HCT116 (cell line): ENCODE results near the gene BTNL3.

ENCODE experiments used
- CBX3 ChIP-seq: IDR thresholded peaks from 2 replicates; pipeline ENCODE4 v1.6.1; 2012; ENCODE audit warnings: low read depth
- CEBPB ChIP-seq: IDR thresholded peaks from 2 replicates; pipeline ENCODE4 v1.6.1; 2012; ENCODE audit warnings: low read depth
- EZH2 ChIP-seq: fragments of 200-600 bp; sonication (generic); IDR thresholded peaks from 2 replicates; pipeline ENCODE4 v1.6.1; 2017; ENCODE audit warnings: antibody characterized with exemption, mixed run types
- EZH2phosphoT487 ChIP-seq: fragments of 200-600 bp; IDR thresholded peaks from 2 replicates; pipeline ENCODE4 v1.6.1; 2018; ENCODE audit warnings: antibody characterized with exemption, borderline replicate concordance
- SIN3A ChIP-seq: IDR thresholded peaks from 2 replicates; pipeline ENCODE4 v1.6.1; 2012; ENCODE audit warnings: low read depth
- SP1 ChIP-seq: IDR thresholded peaks from 2 replicates; pipeline ENCODE4 v1.6.1; 2012; ENCODE audit warnings: low read depth
- TCF7L2 ChIP-seq: IDR thresholded peaks from 2 replicates; pipeline ENCODE4 v1.7.0; 2011; ENCODE audit warnings: borderline replicate concordance, inconsistent platforms; ENCODE audit not compliant: insufficient read depth, insufficient read length; ENCODE audit errors: extremely low read depth
- TF ChIP-seq, protein P1 (sequence below): IDR thresholded peaks from 2 replicates; pipeline ENCODE4 v1.6.1; 2012; ENCODE audit warnings: low read depth
- TF ChIP-seq, protein P2 (sequence below): IDR thresholded peaks from 2 replicates; pipeline ENCODE4 v1.6.1; 2012
- TF ChIP-seq, protein P3 (sequence below), 3 experiments: fragments of 200-600 bp in 1 of 3; sonication (generic) in 1 of 3; IDR thresholded peaks in 2 of 3; conservative IDR thresholded peaks in 1 of 3; 2 replicates each; pipeline ENCODE4 v1.5.1; 2012 to 2017; ENCODE audit warnings: low read depth in 2 of 3, low read length in 2 of 3, antibody characterized with exemption in 1 of 3, borderline replicate concordance in 1 of 3, control low read depth in 1 of 3, mild to moderate bottlenecking in 1 of 3, mixed read lengths in 1 of 3, mixed run types in 1 of 3, moderate library complexity in 1 of 3; ENCODE audit not compliant: insufficient read depth in 1 of 3

DNA sequence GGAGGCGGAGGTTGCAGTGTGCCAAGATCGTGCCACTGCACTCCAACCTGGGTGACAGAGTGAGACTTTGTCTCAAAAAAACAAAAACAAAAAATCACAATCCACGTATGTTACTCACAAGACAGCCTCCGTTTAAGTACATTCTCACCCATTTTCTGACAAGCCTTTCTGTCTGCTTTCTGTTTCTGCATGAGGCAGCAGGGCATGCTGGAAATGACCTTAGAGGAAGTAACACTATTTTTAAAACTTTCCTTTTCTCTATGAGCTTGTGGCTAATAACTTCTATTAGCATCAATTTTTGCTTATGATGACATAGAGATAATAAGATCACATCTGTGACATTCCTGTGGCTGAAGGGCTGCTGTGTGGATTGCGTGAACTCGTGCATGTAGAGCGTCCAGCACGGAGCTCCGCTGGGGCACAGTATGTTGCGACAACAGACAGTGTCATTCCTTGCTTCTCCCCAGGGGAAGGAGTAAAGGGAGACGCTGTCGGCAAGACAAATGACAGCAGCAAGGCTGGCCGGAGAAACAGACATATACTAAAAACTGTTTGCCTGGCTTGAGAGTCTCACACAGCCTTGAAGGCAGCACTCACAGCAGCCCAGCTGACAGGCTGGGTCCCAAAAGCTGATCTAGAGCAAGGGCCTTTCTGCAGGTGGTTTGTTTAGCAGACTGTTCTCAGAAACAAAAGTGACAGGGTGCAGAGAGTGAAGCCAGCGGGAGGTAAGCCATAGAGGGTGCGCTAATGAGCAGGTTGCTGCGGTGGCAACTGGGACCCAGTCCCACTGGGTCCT is 1.6 kb downstream of the BTNL3 start:
- TF ChIP-seq TCF7L2, result no peak
- TF ChIP-seq EZH2phosphoT487, result no peak
- TF ChIP-seq EZH2, result no peak
- TF ChIP-seq, protein P1, sequence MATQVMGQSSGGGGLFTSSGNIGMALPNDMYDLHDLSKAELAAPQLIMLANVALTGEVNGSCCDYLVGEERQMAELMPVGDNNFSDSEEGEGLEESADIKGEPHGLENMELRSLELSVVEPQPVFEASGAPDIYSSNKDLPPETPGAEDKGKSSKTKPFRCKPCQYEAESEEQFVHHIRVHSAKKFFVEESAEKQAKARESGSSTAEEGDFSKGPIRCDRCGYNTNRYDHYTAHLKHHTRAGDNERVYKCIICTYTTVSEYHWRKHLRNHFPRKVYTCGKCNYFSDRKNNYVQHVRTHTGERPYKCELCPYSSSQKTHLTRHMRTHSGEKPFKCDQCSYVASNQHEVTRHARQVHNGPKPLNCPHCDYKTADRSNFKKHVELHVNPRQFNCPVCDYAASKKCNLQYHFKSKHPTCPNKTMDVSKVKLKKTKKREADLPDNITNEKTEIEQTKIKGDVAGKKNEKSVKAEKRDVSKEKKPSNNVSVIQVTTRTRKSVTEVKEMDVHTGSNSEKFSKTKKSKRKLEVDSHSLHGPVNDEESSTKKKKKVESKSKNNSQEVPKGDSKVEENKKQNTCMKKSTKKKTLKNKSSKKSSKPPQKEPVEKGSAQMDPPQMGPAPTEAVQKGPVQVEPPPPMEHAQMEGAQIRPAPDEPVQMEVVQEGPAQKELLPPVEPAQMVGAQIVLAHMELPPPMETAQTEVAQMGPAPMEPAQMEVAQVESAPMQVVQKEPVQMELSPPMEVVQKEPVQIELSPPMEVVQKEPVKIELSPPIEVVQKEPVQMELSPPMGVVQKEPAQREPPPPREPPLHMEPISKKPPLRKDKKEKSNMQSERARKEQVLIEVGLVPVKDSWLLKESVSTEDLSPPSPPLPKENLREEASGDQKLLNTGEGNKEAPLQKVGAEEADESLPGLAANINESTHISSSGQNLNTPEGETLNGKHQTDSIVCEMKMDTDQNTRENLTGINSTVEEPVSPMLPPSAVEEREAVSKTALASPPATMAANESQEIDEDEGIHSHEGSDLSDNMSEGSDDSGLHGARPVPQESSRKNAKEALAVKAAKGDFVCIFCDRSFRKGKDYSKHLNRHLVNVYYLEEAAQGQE, result no peak
- no peak for TF ChIP-seq CEBPB
- TF ChIP-seq, protein P2, sequence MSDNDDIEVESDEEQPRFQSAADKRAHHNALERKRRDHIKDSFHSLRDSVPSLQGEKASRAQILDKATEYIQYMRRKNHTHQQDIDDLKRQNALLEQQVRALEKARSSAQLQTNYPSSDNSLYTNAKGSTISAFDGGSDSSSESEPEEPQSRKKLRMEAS, result no peak
- TF ChIP-seq SIN3A, result no peak
- TF ChIP-seq, protein P3, sequence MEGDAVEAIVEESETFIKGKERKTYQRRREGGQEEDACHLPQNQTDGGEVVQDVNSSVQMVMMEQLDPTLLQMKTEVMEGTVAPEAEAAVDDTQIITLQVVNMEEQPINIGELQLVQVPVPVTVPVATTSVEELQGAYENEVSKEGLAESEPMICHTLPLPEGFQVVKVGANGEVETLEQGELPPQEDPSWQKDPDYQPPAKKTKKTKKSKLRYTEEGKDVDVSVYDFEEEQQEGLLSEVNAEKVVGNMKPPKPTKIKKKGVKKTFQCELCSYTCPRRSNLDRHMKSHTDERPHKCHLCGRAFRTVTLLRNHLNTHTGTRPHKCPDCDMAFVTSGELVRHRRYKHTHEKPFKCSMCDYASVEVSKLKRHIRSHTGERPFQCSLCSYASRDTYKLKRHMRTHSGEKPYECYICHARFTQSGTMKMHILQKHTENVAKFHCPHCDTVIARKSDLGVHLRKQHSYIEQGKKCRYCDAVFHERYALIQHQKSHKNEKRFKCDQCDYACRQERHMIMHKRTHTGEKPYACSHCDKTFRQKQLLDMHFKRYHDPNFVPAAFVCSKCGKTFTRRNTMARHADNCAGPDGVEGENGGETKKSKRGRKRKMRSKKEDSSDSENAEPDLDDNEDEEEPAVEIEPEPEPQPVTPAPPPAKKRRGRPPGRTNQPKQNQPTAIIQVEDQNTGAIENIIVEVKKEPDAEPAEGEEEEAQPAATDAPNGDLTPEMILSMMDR (IDR thresholded peaks at IDR 0.05 in 2 of 3, conservative IDR thresholded peaks at IDR 0.05 in 1 of 3; ENCODE audit: borderline replicate concordance in 1 of 3, insufficient read depth in 1 of 3, low read depth in 2 of 3, low read length in 2 of 3), result no peak
- no peak for TF ChIP-seq SP1
- TF ChIP-seq CBX3, result no peak
